ENCODE results near the gene HPS3.

DNA sequence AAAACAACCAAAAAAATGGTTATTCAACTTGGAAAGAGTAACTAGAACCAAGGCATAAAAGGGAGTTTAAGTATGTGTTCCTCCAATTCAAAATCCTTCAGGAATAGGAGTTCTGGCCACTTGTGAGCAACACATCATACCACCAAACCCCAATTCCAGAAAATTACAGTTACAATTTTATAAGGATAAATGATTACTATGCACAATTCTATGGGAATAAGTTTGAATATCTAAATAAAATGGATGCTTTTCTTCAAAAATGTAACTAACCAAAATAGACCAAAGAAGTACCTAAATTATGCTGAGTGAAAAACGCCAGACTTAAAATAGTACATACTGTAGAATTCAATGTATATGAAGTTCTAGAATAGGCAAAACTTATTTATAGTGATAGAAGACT lies 47.7 kb upstream of the HPS3 start:
- TF ChIP-seq, protein P1, sequence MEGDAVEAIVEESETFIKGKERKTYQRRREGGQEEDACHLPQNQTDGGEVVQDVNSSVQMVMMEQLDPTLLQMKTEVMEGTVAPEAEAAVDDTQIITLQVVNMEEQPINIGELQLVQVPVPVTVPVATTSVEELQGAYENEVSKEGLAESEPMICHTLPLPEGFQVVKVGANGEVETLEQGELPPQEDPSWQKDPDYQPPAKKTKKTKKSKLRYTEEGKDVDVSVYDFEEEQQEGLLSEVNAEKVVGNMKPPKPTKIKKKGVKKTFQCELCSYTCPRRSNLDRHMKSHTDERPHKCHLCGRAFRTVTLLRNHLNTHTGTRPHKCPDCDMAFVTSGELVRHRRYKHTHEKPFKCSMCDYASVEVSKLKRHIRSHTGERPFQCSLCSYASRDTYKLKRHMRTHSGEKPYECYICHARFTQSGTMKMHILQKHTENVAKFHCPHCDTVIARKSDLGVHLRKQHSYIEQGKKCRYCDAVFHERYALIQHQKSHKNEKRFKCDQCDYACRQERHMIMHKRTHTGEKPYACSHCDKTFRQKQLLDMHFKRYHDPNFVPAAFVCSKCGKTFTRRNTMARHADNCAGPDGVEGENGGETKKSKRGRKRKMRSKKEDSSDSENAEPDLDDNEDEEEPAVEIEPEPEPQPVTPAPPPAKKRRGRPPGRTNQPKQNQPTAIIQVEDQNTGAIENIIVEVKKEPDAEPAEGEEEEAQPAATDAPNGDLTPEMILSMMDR (IDR thresholded peaks at IDR 0.05), result no peak
- no peak for TF ChIP-seq POLR2A (IDR thresholded peaks at IDR 0.05)

Measured in thyroid gland (tissue), 4 donors.